NCI-H82 treated with DMSO at 0.1 percent for 48 hours (cell line): ENCODE data around the gene GJA8.
A peak's percentile ranks its signal among the peaks of the same experiment; 100 is the strongest.
"Not testable (repeated sequence)": the region's sequence is repeated elsewhere in the genome, so short reads cannot be mapped to it uniquely, and the experiment has no call there.

Experiments
- DNase-seq: peaks from one replicate; lab custom pipeline; 2025; ENCODE audit not compliant: unreplicated experiment; lab: John Stamatoyannopoulos, UW

Gene GJA8

GRCh38 chr1:147902253-147902845 is at the start of gene GJA8:
Gene GJA8, plus strand, starts transcription at chr1:147902795. Its CDS starts 5,161 bp downstream, at chr1:147907956.
- no peak for DNase-seq

- no peak for DNase-seq
Observed at GRCh38 chr1:147853391-147853790, 49.2 kb upstream of the GJA8 start.

- DNase-seq = not testable (repeated sequence)
Observed at GRCh38 chr1:147854989-147855388, 47.6 kb upstream of the GJA8 start.

DNA sequence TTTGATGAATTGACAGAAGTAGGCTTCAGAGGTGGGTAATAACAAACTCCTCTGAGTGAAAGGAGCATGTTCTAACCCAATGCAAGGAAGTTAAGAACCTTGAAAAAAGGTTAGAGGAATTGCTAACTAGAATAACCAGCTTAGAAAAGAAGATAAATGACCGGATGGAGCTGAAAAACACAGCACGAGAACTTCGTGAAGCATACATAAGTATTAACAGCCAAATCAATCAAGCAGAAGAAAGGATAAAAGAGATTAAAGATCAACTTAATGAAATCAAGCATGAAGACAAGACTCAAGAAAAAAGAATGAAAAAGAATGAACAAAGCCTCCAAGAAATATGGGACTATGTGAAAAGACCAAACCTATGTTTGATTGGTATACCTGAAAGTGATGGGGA is 46.6 kb upstream of the GJA8 start:
- DNase-seq = not testable (repeated sequence)

GRCh38 chr1:147867204-147867603 is 35.4 kb upstream of the GJA8 start:
- not testable (repeated sequence) for DNase-seq

GRCh38 chr1:147878022-147878421 is 24.6 kb upstream of the GJA8 start:
- no peak for DNase-seq

DNA sequence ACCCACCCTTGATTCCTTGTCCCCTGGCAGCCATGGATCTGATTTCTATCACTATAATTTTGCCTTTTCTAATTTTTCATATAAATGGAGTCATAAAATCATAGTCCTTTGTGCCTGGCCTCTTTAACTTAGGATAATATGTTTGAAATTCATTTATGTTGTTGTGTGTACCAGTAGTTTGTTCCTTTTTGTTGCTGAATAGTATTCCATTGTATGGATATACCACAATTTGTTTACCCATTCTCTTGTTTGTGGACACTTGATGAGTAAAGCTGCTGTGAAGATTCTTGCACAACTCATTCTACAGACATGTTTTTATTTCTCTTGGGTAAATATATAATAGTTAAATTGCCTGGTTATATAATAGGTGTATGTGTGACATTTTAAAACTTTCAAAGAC is 22.7 kb upstream of the GJA8 start:
- DNase-seq = no peak

GRCh38 chr1:147882535-147882934 is 20.1 kb upstream of the GJA8 start:
- DNase-seq = no peak

GRCh38 chr1:147890177-147890790 is 12.3 kb upstream of the GJA8 start:
- peak; percentile 47 for DNase-seq

GRCh38 chr1:147891088-147891487 is 11.5 kb upstream of the GJA8 start:
- DNase-seq = no peak

GRCh38 chr1:147892216-147892615 is 10.4 kb upstream of the GJA8 start:
- no peak for DNase-seq

- DNase-seq = peak; percentile 22
Observed at GRCh38 chr1:147892731-147893214, 9.8 kb upstream of the GJA8 start.

DNA sequence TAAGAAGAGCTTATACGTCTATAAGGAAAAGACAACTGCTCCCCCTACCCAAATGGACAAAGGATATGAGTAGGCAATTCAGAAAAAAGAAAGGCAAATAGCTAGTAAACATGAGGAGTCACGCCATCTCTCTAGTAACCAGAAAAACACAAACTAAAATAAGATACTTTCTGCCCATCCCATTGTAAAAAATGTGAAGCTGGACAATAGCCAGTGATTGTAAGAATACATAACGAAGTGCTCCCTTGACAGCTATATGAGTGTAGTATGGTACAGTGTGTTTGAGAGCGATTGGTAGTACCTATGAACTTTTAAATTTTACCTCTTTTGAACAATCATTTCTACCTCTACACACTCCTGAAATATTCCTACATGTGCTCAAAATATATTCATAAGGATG is 7.5 kb upstream of the GJA8 start:
- no peak for DNase-seq

- DNase-seq = no peak
Observed at GRCh38 chr1:147897029-147897752, 5.4 kb upstream of the GJA8 start.

- DNase-seq = no peak
Observed at GRCh38 chr1:147897789-147898188, 4.8 kb upstream of the GJA8 start.

DNA sequence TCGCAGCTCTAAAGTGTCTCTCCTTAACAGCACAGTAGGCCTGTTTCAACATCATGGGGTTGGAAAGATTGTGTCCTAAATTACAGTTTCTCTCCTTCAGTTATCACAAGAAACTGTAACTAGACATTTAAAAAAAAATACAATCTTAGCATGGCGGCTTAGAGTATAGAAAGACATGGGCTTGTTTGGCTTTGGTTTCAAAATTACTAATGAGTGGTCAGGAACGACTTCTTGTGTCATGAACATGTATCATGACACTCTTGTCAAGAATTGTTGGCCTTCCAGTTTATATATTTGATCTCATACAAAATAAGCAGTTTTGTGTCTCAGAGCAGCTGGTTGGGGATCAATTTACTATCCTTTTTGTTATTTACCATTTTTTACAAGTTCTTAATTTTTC is 2.1 kb downstream of the GJA8 start:
- no peak for DNase-seq

- no peak for DNase-seq
Observed at GRCh38 chr1:147907786-147908509, 5.4 kb downstream of the GJA8 start.

GRCh38 chr1:147912553-147912952 is 10.0 kb downstream of the GJA8 start:
- DNase-seq = no peak

GRCh38 chr1:147913362-147913942 is 10.9 kb downstream of the GJA8 start:
- DNase-seq = peak; percentile 19

- no peak for DNase-seq
Observed at GRCh38 chr1:147919896-147920295, 17.3 kb downstream of the GJA8 start.

DNA sequence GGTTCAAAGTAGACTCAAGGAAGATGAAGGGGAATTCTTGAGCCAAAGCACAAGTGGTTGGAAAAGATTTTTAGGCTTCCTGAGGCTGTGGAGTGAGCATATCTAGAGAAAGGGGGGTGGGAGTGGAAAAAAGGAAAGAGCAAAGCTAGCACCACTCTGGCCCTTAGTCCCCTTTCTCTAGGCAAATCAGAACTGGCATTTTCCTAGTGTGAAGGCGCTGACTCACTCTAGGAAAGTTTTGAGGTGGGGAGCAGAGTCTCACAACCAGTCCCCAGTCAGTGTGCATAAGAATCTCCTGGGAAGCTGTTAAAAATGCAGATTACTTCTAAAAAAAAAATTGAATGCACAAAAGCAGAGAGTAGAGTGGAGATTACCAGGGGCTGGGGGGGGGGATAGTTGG is 22.2 kb downstream of the GJA8 start:
- DNase-seq = no peak
